Measurements from ENCODE around the gene KRTAP10-11.

DNA sequence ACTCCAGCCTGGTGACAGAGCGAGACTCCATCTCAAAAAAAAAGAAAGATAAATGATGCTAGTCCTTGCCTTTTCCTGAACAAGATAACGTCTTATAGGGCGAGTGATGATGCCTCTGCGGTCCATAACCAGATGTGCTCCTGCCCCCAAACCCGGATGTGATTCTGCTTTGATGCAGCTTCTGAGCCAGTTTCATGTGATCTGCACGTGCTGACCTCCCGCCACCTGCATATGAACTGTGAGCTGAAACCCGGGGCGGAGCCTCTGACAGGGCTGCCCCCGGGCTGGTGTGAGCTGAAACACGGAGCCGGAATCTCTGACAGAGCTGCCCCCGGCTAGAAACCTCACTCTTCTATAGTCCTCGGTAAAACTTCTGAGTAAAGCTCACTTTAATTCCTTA is 6.9 kb downstream of the KRTAP10-11 start:
- TF ChIP-seq ZNF274 (IDR thresholded peaks at IDR 0.05; ENCODE audit: low read depth, low read length), result no peak
- TF ChIP-seq YY1 (IDR thresholded peaks at IDR 0.05; ENCODE audit: insufficient read depth, insufficient read length), result no peak
- no peak for TF ChIP-seq SUZ12 (IDR thresholded peaks at IDR 0.05; ENCODE audit: extremely low read depth, insufficient read depth, insufficient read length)
